WI38 (cell line): ENCODE measurements around the gene RAPSN.

Experiments used
- H3K4me3 ChIP-seq: 2 replicates; pipeline ENCODE4 v1.5.1; 2011; ENCODE audit warnings: low read depth, mild to moderate bottlenecking, control low read depth, low read length
- TF ChIP-seq, protein P1 (sequence below): IDR thresholded peaks from 2 replicates; pipeline ENCODE4 v1.5.1; 2012; ENCODE audit warnings: low read depth, mild to moderate bottlenecking, control low read depth, low read length

The RAPSN gene

DNA sequence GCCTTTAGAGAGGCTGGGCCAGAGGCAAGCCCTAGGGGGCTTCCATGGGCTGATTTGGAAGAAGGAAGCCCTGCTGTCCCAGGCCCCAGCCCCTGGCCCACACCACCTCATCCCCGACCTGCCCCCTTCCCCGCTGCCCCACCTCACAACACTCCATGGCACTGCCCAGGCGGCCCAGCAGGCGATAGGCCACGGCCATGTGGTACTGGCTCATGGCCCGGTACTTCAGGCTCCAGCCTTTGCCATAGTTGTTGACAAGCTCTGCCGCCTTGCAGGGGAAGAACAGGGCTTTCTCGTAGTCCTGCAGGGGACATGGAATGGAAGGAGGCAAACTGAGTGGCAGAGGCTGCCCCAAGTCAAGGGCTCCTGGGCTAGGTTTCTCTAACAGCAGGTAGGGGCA is 6.4 kb downstream of the RAPSN start:
- TF ChIP-seq, protein P1, sequence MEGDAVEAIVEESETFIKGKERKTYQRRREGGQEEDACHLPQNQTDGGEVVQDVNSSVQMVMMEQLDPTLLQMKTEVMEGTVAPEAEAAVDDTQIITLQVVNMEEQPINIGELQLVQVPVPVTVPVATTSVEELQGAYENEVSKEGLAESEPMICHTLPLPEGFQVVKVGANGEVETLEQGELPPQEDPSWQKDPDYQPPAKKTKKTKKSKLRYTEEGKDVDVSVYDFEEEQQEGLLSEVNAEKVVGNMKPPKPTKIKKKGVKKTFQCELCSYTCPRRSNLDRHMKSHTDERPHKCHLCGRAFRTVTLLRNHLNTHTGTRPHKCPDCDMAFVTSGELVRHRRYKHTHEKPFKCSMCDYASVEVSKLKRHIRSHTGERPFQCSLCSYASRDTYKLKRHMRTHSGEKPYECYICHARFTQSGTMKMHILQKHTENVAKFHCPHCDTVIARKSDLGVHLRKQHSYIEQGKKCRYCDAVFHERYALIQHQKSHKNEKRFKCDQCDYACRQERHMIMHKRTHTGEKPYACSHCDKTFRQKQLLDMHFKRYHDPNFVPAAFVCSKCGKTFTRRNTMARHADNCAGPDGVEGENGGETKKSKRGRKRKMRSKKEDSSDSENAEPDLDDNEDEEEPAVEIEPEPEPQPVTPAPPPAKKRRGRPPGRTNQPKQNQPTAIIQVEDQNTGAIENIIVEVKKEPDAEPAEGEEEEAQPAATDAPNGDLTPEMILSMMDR = no peak
- H3K4me3 ChIP-seq = no peak overlapping the region

DNA sequence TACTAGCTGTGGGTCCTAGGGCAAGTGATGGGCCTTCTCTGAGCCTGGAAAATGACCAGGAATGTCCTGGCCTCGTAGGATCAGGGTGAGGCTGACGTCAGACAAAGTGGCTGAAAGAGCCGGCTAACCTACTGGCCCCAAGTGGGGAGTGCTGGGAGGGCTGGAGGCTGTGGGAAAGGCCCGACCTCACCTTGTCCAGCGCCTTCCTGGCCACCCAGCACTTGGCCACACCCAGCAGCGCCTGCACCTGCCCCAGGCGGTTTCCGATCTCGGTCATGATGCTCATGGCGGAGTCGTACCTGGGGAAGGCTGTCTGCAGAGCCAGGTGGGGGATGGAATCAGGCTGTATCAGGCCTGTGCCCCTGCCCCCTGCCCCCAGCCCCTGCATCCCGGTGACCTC is 7.5 kb downstream of the RAPSN start:
- H3K4me3 ChIP-seq = no peak overlapping the region
- TF ChIP-seq, protein P1 = no peak

DNA sequence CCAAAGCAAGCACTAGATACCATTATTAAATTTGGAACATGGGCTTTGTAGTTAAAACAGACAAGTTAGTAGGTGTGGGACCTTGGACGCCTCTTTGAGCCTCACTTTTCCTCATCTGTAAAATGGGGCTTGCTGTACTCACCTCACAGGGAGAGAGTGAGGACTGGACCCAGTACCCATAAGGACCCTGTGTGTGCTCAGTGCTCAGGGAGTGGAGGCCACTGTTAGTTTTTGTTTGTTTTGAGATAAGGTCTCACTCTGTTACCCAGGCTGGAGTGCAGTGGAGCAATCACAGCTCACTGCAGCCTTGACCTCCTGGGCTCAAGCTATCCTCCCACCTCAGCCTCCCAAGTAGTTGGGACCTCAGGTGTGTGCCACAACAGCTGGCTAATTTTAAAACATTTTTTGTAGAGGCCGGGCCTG is 8.9 kb downstream of the RAPSN start:
- no peak overlapping the region for H3K4me3 ChIP-seq
- TF ChIP-seq, protein P1 = no peak

DNA sequence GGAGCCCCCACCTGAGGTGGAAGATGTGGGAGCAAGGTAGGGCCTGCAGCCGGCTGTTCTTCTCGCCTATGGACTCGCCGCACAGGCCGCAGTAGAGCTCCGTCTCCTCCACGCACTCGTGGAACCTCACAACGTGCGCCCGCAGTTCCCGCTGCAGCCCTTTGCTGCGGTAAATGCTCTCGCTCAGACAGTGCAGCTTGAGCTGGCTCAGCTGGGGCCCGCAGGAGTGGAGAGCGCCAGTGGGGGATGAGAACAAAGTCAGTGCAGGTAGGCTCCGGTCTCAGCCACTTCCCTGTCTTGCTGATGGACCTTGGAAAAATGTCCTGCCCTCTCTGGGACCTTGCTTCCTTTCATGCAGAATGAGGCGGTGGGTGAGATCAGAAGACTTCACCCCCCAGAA is 10.2 kb downstream of the RAPSN start:
- TF ChIP-seq, protein P1 = no peak
- H3K4me3 ChIP-seq = no peak overlapping the region

DNA sequence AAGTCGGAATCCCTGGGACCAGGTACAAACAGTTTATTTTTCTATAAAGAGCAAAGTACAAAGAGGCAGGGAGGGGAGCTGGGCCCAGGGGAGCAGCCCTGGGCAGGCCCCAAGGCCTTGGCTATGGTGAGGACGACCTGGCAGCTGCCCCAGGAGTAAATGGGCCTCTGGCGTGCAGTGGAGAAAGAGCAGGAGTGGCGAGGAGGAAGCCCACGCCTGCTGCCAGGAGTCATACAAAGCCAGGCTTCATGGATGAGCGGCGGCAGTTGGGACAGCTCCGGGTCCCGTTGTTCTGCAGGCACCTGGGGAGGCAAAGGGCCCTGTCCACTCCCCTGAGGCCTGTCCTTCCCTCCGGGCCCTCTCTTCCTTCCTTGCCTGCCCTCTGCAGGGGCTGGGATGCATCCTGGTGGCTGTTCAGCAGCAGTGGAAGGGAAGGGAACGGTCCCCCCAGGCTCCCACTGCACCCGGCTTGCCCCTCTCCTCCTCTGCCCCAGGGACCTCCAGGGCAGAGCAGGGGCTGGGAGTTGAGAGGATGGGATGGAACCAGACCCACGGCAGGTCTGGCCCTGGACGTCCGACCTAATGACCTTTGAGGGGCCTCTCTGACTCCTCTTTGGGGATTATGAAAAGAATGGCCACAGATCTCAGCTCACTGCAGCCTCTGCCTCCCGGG is 11.1 kb downstream of the RAPSN start:
- TF ChIP-seq, protein P1 = no peak
- H3K4me3 ChIP-seq = no peak overlapping the region

DNA sequence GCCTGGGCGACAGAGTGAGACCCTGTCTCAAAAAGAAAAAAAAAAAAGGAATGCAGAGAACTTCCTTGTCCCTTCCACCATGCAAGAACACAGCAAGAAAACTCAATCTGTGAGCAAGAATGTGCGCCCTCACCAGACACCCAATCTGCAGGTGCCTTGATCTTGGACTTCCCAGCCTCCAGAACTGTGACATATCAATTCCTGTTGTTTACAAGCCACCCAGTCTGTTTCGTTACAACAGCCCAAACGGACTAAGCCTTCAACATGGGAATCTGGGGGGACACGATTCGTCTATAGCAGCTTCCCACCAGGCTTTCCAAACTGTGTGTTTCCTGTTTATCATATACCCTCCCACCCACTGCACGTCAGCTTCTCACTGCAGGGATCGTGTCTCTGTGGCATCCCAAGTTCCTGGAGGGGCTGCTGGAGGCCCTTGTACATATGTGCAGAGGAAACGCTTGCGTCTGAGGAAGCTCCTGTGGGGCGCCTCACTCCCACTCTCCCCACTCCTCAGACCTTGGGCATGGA is 11.7 kb downstream of the RAPSN start:
- TF ChIP-seq, protein P1 = no peak
- no peak overlapping the region for H3K4me3 ChIP-seq

DNA sequence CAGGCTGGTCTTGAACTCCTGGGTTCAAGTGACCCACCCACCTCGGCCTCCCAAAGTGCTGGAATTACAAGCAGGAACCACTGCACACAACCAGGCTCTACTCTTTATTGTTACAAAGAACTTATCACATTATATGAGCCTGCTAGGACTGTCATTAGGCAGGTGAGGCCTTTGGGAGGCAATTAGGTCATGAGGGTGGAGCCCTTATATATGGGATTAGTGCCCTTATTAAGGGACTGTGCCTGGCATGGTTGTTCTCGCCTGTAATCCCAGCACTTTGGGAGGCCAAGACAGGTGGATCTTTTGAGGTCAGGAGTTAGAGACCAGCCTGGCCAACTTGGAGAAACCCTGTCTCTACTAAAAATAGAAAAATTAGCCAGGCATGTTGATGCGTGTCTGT is 12.2 kb downstream of the RAPSN start:
- TF ChIP-seq, protein P1 = no peak
- H3K4me3 ChIP-seq = no peak overlapping the region
